ENCODE results near the gene TNS4.

DNA sequence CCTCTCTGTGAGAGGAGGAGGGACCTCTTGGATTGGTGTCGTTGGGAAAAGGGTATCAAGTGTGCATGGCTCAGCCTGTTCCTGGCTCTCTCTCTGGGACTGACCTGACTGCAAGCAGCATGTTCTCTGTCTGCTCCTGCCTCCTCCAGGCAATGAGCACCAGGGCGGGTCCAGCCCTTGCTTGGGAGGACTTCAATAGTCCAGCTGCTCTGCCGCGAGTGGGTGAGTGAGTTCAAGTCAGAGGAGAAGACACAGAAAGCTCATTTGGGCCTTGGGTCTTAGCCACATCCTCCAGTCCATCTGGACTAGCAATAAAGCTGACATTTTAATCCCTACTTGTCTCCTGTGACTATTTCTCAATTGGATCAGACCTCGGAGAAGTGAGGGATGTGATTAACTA is 25.2 kb upstream of the TNS4 start:
- no peak for TF ChIP-seq POLR2A (IDR thresholded peaks at IDR 0.05; ENCODE audit: low read length)
- no peak for TF ChIP-seq GATA1 (IDR thresholded peaks at IDR 0.05; ENCODE audit: low read depth, low read length)

All from erythroblast (primary cell).